Endothelial cell of umbilical vein (primary cell): Measurements from ENCODE around the gene RGS9BP. TPM values are rescaled to one million over a fixed set of nuclear protein-coding genes. Genes with fewer than 3 reads are reported as not detected.

Source experiments
- BruUV-seq: library from RNA; stranded (reverse); fragments of 400-500 nt; replicated peaks from 2 replicates; lab custom pipeline; 2021; lab: Mats Ljungman, UMichigan
- CTCF ChIA-PET: fragments of 300-600, 350-600 bp; sonication (Branson Sonifier 250); formaldehyde crosslinking; loops from one replicate; lab custom pipeline; 2021; ENCODE audit warnings: antibody characterized with exemption, inconsistent platforms; lab: Charles Lee
- POLR2A ChIA-PET: fragments of 300-600, 350-600 bp; sonication (Branson Sonifier 250); formaldehyde crosslinking; loops from one replicate; lab custom pipeline; 2021; ENCODE audit warnings: antibody characterized with exemption, inconsistent platforms; lab: Charles Lee
- DNase-seq: peaks from one replicate; pipeline ENCODE4 v3.0.0-alpha.2; 2011; ENCODE audit warnings: low read depth, low spot score
- FAIRE-seq: peaks from 2 replicates; lab custom pipeline; 2011; peaks lifted over from hg19 to GRCh38; lab: Jason Lieb, UNC
- H2AFZ ChIP-seq: 2 replicates; pipeline ENCODE4 v1.6.0; 2012; ENCODE audit warnings: low read depth, low read length, control low read depth, inconsistent platforms
- H3K27ac ChIP-seq: 2 replicates; pipeline ENCODE4 v1.5.1; 2011; ENCODE audit warnings: low read depth, mild to moderate bottlenecking, control low read depth, low read length, moderate library complexity; ENCODE audit not compliant: insufficient read depth
- H3K27me3 ChIP-seq, 2 experiments: 2 replicates each; pipeline versions ENCODE4 v1.6.0 to v1.6.1; 2011; ENCODE audit warnings: low read length in 2 of 2, mixed read lengths in 1 of 2; ENCODE audit not compliant: control insufficient read depth in 2 of 2, insufficient read depth in 2 of 2
- H3K36me3 ChIP-seq, 2 experiments: 2 replicates in 1 of 2; 3 replicates in 1 of 2; pipeline ENCODE4 v1.5.1; 2011; ENCODE audit warnings: low read length in 2 of 2, mild to moderate bottlenecking in 1 of 2, moderate library complexity in 1 of 2; ENCODE audit not compliant: control insufficient read depth in 2 of 2, insufficient read depth in 2 of 2; ENCODE audit errors: extremely low read depth in 1 of 2
- H3K4me1 ChIP-seq: 3 replicates; pipeline ENCODE4 v1.5.1; 2011; ENCODE audit warnings: mild to moderate bottlenecking, low read length; ENCODE audit not compliant: control insufficient read depth, insufficient read depth; ENCODE audit errors: extremely low read depth
- H3K4me2 ChIP-seq: 2 replicates; pipeline ENCODE4 v1.6.1; 2011; ENCODE audit warnings: low read length, control low read depth, mixed read lengths; ENCODE audit not compliant: insufficient read depth
- H3K4me3 ChIP-seq, 3 experiments: fragments of 200-600 bp in 1 of 3; sonication (generic), shearing (Covaris generic) in 1 of 3; replicated peaks in 1 of 3; 2 replicates each; pipeline ENCODE4 v1.5.1; 2011 to 2016; ENCODE audit warnings: control low read depth in 3 of 3, low read length in 3 of 3, mild to moderate bottlenecking in 2 of 3, inconsistent platforms in 1 of 3, low read depth in 1 of 3, moderate library complexity in 1 of 3; ENCODE audit not compliant: insufficient read depth in 1 of 3
- H3K79me2 ChIP-seq: 2 replicates; pipeline ENCODE4 v1.6.0; 2012; ENCODE audit warnings: low read length, inconsistent platforms; ENCODE audit not compliant: control insufficient read depth, insufficient read depth
- H3K9ac ChIP-seq: replicated peaks from 2 replicates; pipeline ENCODE3; 2011; ENCODE audit warnings: low read length, control low read depth; ENCODE audit not compliant: insufficient read depth; ENCODE audit errors: extremely low read depth
- H3K9me1 ChIP-seq: replicated peaks from 3 replicates; pipeline ENCODE4 v1.6.0; 2011; ENCODE audit warnings: mild to moderate bottlenecking, low read length; ENCODE audit not compliant: control insufficient read depth, insufficient read depth; ENCODE audit errors: extremely low read depth
- H3K9me3 ChIP-seq: replicated peaks from 2 replicates; pipeline ENCODE4 v1.5.1; 2012; ENCODE audit warnings: low read length, inconsistent platforms; ENCODE audit not compliant: control insufficient read depth, insufficient read depth
- H4K20me1 ChIP-seq: replicated peaks from 2 replicates; pipeline ENCODE3; 2011; ENCODE audit warnings: mild to moderate bottlenecking, low read length; ENCODE audit not compliant: control insufficient read depth, insufficient read depth; ENCODE audit errors: extremely low read depth
- JUN ChIP-seq: IDR thresholded peaks from 2 replicates; pipeline ENCODE4 v1.6.1; 2011; ENCODE audit warnings: borderline replicate concordance, low read depth; ENCODE audit not compliant: insufficient read length, insufficient read depth
- MYC ChIP-seq: IDR thresholded peaks from one replicate; pipeline ENCODE4 v1.6.1; 2011; ENCODE audit warnings: mild to moderate bottlenecking, low read depth, low read length
- POLR2A ChIP-seq: IDR thresholded peaks from 2 replicates; pipeline ENCODE4 v1.6.1; 2012; ENCODE audit warnings: low read depth, mild to moderate bottlenecking, control low read depth, low read length
- POLR2AphosphoS5 ChIP-seq: IDR thresholded peaks from 2 replicates; pipeline ENCODE4 v1.6.1; 2012; ENCODE audit warnings: low read depth, mild to moderate bottlenecking, control low read depth, low read length, moderate library complexity; ENCODE audit not compliant: insufficient read depth
- dilution Hi-C: fragments of 300-500 bp; cut with MboI; formaldehyde crosslinking; loops from one replicate; pipeline ENCODE4 v1.15.0; 2019; ENCODE audit warnings: low sequenced_read_pairs; ENCODE audit not compliant: extremely low pct_ligation_motif_present
- intact Hi-C: fragments of 100-400 bp; cut with micrococcal nuclease; formaldehyde crosslinking; loops from one replicate; pipeline ENCODE4 v1.10.0; 2022
- polyA plus RNA-seq, 4 experiments: library from polyadenylated mRNA; depleted of rRNA in 3 of 4; stranded (reverse) in 3 of 4; unstranded in 1 of 4; fragments of >200 nt; gene quantifications; 2 replicates each; pipeline versions ENCODE4 v1.2.1 to v1.2.3, GENCODE V29; 2011 to 2012; ENCODE audit warnings: missing spikeins in 1 of 4
- total RNA-seq: library from RNA; stranded (reverse); gene quantifications from 2 replicates; pipeline ENCODE4 v1.2.3, GENCODE V29; 2021
- TF ChIP-seq, protein P1 (sequence below): IDR thresholded peaks from 2 replicates; pipeline ENCODE4 v1.6.1; 2011; ENCODE audit not compliant: insufficient read depth, insufficient read length

The RGS9BP gene
- total and polyA plus RNA-seq, 2 donors (not counting 3 experiments of a cell fraction or from before 2014, with no cell fraction given) = 0.15 TPM; not detected in 1

GRCh38 chr19:32691291-32691951 is 15.8 kb downstream of the RGS9BP start, which contains the start of gene NUDT19:
Gene NUDT19, plus strand, starts transcription at chr19:32691821. Its CDS starts 140 bp downstream, at chr19:32691961.
- peak within 1 kb of the TSS; percentile 34 to 57 (median 44) for H3K4me3 ChIP-seq
- peaks cover 37% of the 10 kb centered on the region for H3K79me2 ChIP-seq
- H3K36me3 ChIP-seq = no peaks in the 10 kb centered on the region
- peaks cover 21% of the 10 kb centered on the region for H3K4me1 ChIP-seq
- BruUV-seq = no TSS peak
- TF ChIP-seq MYC (no peak), POLR2A (peak; percentile 73), POLR2AphosphoS5 (peak; percentile 84)
- H4K20me1 ChIP-seq = no peaks in the 10 kb centered on the region
- peak within 1 kb of the TSS; percentile 74 for H3K27ac ChIP-seq
- CTCF ChIA-PET = interaction anchor here (0.8 to 1.2 kb wide), 5 partner anchors 13 to 92 kb away, joined by 3 to 5 read pairs (median 3); partner anchors contain the start of gene RGS9BP
- H3K4me2 ChIP-seq = peak within 1 kb of the TSS; percentile 81
- no peaks in the 10 kb centered on the region for H3K27me3 ChIP-seq
- dilution Hi-C loops = no loop called here
- intact Hi-C loops = loop anchor here (1.0 kb wide), 2 partner anchors 16 to 286 kb away; partner anchors contain the start of genes ANKRD27, DPY19L3 and RGS9BP
- H2AFZ ChIP-seq = peak within 1 kb of the TSS; percentile 80
- no peaks in the 10 kb centered on the region for H3K9me1 ChIP-seq
- peak within 1 kb of the TSS; percentile 86 for H3K9ac ChIP-seq
- POLR2A ChIA-PET = no interaction called here
- H3K9me3 ChIP-seq = no peaks in the 10 kb centered on the region
- peak; percentile 83 for DNase-seq
- FAIRE-seq = peak; percentile 87

- Histone ChIP-seq H3K36me3 (no peaks in the 10 kb centered on the region), H4K20me1 (no peaks in the 10 kb centered on the region), H3K27me3 (no peaks in the 10 kb centered on the region), H3K9me1 (no peaks in the 10 kb centered on the region), H3K4me1 (peaks cover 21% of the 10 kb centered on the region), H2AFZ (peak overlapping the region; percentile 80), H3K9ac (peak overlapping the region; percentile 86), H3K79me2 (peaks cover 43% of the 10 kb centered on the region), H3K4me3 (peak overlapping the region; percentile 34 to 57 (median 44)), H3K4me2 (peak overlapping the region; percentile 81), H3K27ac (peak overlapping the region; percentile 74), H3K9me3 (no peaks in the 10 kb centered on the region)
- CTCF ChIA-PET = interaction anchor here (0.8 to 1.2 kb wide), 4 partner anchors 14 to 92 kb away, joined by 3 to 5 read pairs (median 3); no protein-coding TSS in a partner anchor
- FAIRE-seq (peak; percentile 37), DNase-seq (peak; percentile 83)
- no TSS peak for BruUV-seq
- dilution Hi-C loops (no loop called here), intact Hi-C loops (loop anchor here (1.0 kb wide), 2 partner anchors 17 to 287 kb away; partner anchors contain the start of genes ANKRD27, DPY19L3 and RGS9BP)
- TF ChIP-seq, protein P1, sequence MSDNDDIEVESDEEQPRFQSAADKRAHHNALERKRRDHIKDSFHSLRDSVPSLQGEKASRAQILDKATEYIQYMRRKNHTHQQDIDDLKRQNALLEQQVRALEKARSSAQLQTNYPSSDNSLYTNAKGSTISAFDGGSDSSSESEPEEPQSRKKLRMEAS = peak; percentile 38
- TF ChIP-seq JUN = no peak
- POLR2A ChIA-PET = no interaction called here
Measured at GRCh38 chr19:32691952-32692726, 16.5 kb downstream of the RGS9BP start.
